ENCODE data around the gene ETV7.

ETV7 gene

GRCh38 chr6:36362551-36363370 lies 24.7 kb downstream of the ETV7 start:
- Histone ChIP-seq H3K27ac (peak overlapping the region; percentile 83), H3K36me3 (no peaks in the 10 kb centered on the region), H3K4me3 (ENCODE audit: low read depth in 1 of 2, low read length in 1 of 2) (peak overlapping the region; percentile 40 to 49), H3K27me3 (no peaks in the 10 kb centered on the region), H3K4me1 (ENCODE audit: control insufficient read depth in 1 of 2, insufficient read depth in 1 of 2, low read depth in 1 of 2, low read length in 1 of 2) (peaks cover 44 to 63% of the 10 kb centered on the region in 2 experiments), H3K9me3 (no peaks in the 10 kb centered on the region)
- TF ChIP-seq CTCF (IDR thresholded peaks at IDR 0.05): peak; percentile 25

- Histone ChIP-seq H3K4me1 (ENCODE audit: control insufficient read depth in 1 of 2, insufficient read depth in 1 of 2, low read depth in 1 of 2, low read length in 1 of 2) (peaks cover 33 to 52% of the 10 kb centered on the region in 2 experiments), H3K36me3 (no peaks in the 10 kb centered on the region), H3K9me3 (no peaks in the 10 kb centered on the region), H3K27me3 (no peaks in the 10 kb centered on the region), H3K4me3 (ENCODE audit: low read depth in 1 of 2, low read length in 1 of 2) (no peak overlapping the region), H3K27ac (no peak overlapping the region)
- no peak for TF ChIP-seq CTCF (IDR thresholded peaks at IDR 0.05)
Measured at GRCh38 chr6:36361071-36361470, 26.4 kb downstream of the ETV7 start.

- Histone ChIP-seq H3K4me3 (ENCODE audit: low read depth in 1 of 2, low read length in 1 of 2) (no peak overlapping the region), H3K27ac (no peak overlapping the region), H3K9me3 (no peaks in the 10 kb centered on the region)
Measured at GRCh38 chr6:36360241-36361054, 27.0 kb downstream of the ETV7 start.

GRCh38 chr6:36358226-36358915 lies 29.1 kb downstream of the ETV7 start:
- no peaks in the 10 kb centered on the region for H3K36me3 ChIP-seq
- no peaks in the 10 kb centered on the region for H3K9me3 ChIP-seq
- no peak overlapping the region for H3K27ac ChIP-seq
- no peak for TF ChIP-seq CTCF (IDR thresholded peaks at IDR 0.05)
- H3K4me1 ChIP-seq (ENCODE audit: control insufficient read depth in 1 of 2, insufficient read depth in 1 of 2, low read depth in 1 of 2, low read length in 1 of 2): peaks cover 28 to 43% of the 10 kb centered on the region in 2 experiments
- no peaks in the 10 kb centered on the region for H3K27me3 ChIP-seq
- H3K4me3 ChIP-seq (ENCODE audit: low read depth in 1 of 2, low read length in 1 of 2): no peak overlapping the region

More at GRCh38 chr6:36360241-36361054, 27.0 kb downstream of the ETV7 start:
- H3K36me3 ChIP-seq: no peaks in the 10 kb centered on the region
- H3K27me3 ChIP-seq: no peaks in the 10 kb centered on the region
- H3K4me1 ChIP-seq (ENCODE audit: control insufficient read depth in 1 of 2, insufficient read depth in 1 of 2, low read depth in 1 of 2, low read length in 1 of 2): peaks cover 37 to 57% of the 10 kb centered on the region in 2 experiments
- TF ChIP-seq CTCF (IDR thresholded peaks at IDR 0.05): peak; percentile 87

- H3K4me3 ChIP-seq (ENCODE audit: low read depth in 1 of 2, low read length in 1 of 2): no peak overlapping the region
Measured at GRCh38 chr6:36357872-36358225, 29.6 kb downstream of the ETV7 start.

More at GRCh38 chr6:36357872-36358225, 29.6 kb downstream of the ETV7 start:
- Histone ChIP-seq H3K36me3 (no peaks in the 10 kb centered on the region), H3K4me1 (ENCODE audit: control insufficient read depth in 1 of 2, insufficient read depth in 1 of 2, low read depth in 1 of 2, low read length in 1 of 2) (peaks cover 23 to 38% of the 10 kb centered on the region in 2 experiments), H3K9me3 (no peaks in the 10 kb centered on the region), H3K27me3 (no peaks in the 10 kb centered on the region), H3K27ac (no peak overlapping the region)
- TF ChIP-seq CTCF (IDR thresholded peaks at IDR 0.05): no peak

Data from neutrophil (primary cell).